Measurements from ENCODE around the gene SNRPN.
"Not testable (repeated sequence)": the region's sequence is repeated elsewhere in the genome, so short reads cannot be mapped to it uniquely, and the experiment has no call there.

The SNRPN gene

DNA sequence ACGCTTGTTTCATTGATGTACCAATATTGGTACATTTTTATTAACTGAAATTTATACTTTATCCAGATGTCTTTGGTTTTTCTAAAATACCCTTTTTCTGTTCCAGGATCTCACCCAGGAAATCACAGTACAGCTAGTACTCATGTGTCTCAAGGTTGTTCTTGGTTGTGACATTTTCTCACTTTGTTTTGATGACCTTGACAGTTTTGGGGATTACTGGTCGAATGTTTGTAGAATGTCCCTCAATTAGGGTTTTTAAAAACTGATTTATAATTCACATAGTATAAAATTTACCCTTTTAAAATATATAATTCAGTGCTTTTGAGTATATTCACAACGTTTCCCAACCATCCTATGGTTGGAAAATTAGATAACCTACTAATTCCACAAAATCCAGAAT is 6.3 kb upstream of the SNRPN start:
- Mint-ChIP-seq H3K4me3 (no peak overlapping the region), H3K27me3 (peaks cover 6% of the 10 kb centered on the region), H3K27ac (no peak overlapping the region), H3K36me3 (ENCODE audit: low read depth) (no peaks in the 10 kb centered on the region), H3K9me3 (peaks cover under 1% of the 10 kb centered on the region), H3K4me1 (ENCODE audit: low read depth) (no peaks in the 10 kb centered on the region)
- intact Hi-C loops (cut with micrococcal nuclease): no loop called here

DNA sequence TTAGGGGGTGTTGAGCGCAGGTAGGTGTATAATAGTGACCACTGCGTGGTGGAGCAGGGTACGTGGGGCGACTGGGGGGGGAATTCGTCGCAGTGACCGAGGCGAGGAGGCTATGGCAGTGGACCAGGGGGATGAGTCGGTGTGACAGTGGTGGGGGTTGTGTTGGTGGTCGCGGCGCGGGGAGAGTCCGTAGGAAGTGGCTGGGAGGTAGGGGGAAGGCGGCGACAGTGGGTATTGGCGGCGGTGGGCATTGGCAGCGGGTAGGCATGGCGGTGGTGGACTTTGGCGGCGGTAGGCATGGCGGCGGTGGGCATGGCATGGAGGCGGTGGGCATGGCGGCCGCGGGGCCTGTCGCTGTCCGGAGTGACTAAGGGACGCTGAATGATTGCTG is 739 bp downstream of the SNRPN start:
- peaks cover 23% of the 10 kb centered on the region for H3K27me3 Mint-ChIP-seq
- H3K4me1 Mint-ChIP-seq (ENCODE audit: low read depth): no peaks in the 10 kb centered on the region
- peaks cover 27% of the 10 kb centered on the region for H3K9me3 Mint-ChIP-seq
- intact Hi-C loops (cut with micrococcal nuclease): loop anchor here (10.0 kb wide), 1 partner anchor 479 kb away; the partner anchor contains the start of gene UBE3A
- H3K27ac Mint-ChIP-seq: peak overlapping the region; percentile 85
- H3K4me3 Mint-ChIP-seq: peak overlapping the region; percentile 78
- peaks cover 16% of the 10 kb centered on the region for H3K36me3 Mint-ChIP-seq (ENCODE audit: low read depth)

DNA sequence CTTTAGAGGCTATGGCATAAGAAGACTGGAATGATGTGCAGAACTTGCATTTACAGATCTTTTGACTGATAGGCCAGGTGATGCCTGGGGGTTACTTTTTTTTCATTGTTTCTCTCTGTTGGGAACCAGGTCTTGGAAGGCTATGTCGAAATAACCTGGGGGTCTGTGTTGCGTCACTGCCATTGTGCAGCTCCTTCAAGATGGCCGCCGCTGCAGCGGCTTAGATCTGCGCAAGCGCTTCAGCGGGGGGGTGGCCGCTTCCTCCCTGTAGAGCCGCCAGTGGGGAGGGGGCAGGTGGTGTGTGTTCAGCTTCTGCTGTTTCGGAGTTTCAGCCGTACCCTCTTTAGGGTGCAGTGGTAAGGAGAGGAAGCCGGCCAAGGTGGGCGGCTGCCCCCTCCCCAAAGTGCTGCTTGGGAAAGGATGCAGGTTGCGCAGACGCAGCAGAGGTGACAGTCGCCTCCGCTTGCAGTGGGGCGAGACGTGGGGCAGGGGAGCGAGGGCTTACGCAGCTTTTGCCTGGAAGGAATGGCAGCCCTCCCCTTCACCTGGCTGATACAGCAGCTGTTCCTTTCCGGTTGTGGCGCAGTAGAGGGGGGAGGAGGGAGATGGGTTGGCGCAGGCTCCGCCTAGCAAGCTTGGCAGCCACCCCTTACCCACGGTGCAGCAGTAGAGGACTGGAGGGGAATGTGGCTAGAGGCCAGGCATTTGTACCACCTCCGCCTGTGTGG is 1.5 kb downstream of the SNRPN start:
- Mint-ChIP-seq H3K4me3 (peak overlapping the region; percentile 78), H3K27me3 (peaks cover 23% of the 10 kb centered on the region)

DNA sequence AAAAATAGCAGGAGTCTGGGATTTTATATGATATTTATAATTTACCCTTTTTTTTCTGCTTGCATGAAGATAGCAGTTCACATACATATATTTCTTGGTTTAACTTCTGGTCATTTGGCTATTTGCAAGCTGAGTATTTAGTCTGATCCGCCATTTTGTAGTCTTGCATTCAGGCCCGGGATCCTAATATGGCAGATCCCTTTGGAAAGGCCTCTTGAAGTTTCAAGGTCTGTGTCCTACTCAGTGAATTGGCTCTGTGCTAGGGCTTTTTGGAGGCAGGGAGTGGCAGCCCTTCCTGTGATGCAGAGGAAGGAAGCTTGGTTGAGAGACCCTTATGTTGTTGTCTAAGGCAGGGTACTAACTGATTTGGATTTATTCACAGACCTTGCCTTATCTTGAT is 2.9 kb downstream of the SNRPN start:
- H3K9me3 Mint-ChIP-seq: peaks cover 27% of the 10 kb centered on the region
- intact Hi-C loops (cut with micrococcal nuclease): loop anchor here (10.0 kb wide), 1 partner anchor 477 kb away; the partner anchor contains the start of gene UBE3A
- H3K27ac Mint-ChIP-seq: no peak overlapping the region
- no peaks in the 10 kb centered on the region for H3K4me1 Mint-ChIP-seq (ENCODE audit: low read depth)
- H3K27me3 Mint-ChIP-seq: peaks cover 20% of the 10 kb centered on the region
- H3K36me3 Mint-ChIP-seq (ENCODE audit: low read depth): peaks cover 16% of the 10 kb centered on the region
- H3K4me3 Mint-ChIP-seq: no peak overlapping the region

More for the DNA sequence above, 1.5 kb downstream of the SNRPN start:
- Mint-ChIP-seq H3K36me3 (ENCODE audit: low read depth) (peaks cover 16% of the 10 kb centered on the region), H3K4me1 (ENCODE audit: low read depth) (no peaks in the 10 kb centered on the region), H3K27ac (peak overlapping the region; percentile 85), H3K9me3 (peaks cover 27% of the 10 kb centered on the region)
- intact Hi-C loops (cut with micrococcal nuclease): loop anchor here (10.0 kb wide), 1 partner anchor 479 kb away; the partner anchor contains the start of gene UBE3A

DNA sequence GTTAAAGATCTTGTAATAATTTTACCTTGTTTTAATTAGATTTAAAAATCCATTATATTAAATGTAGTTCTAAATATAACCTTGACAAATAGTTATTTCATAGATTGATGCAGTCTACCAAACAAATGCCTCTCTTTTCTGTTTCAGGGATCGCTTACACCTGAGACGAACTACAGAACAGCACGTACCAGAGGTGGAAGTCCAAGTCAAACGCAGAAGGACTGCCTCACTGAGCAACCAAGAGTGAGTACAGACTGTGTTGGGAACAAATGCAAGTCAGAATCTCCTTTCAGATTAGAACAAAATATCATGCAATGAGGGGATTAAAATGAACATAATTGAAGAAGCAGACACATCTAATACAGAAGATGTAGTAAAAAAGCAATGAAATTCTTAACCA is 7.2 kb downstream of the SNRPN start:
- H3K36me3 Mint-ChIP-seq (ENCODE audit: low read depth): peaks cover 41% of the 10 kb centered on the region
- H3K4me1 Mint-ChIP-seq (ENCODE audit: low read depth): no peaks in the 10 kb centered on the region
- peaks cover 31% of the 10 kb centered on the region for H3K9me3 Mint-ChIP-seq
- intact Hi-C loops (cut with micrococcal nuclease): no loop called here
- H3K4me3 Mint-ChIP-seq: no peak overlapping the region
- H3K27ac Mint-ChIP-seq: no peak overlapping the region
- no peaks in the 10 kb centered on the region for H3K27me3 Mint-ChIP-seq

DNA sequence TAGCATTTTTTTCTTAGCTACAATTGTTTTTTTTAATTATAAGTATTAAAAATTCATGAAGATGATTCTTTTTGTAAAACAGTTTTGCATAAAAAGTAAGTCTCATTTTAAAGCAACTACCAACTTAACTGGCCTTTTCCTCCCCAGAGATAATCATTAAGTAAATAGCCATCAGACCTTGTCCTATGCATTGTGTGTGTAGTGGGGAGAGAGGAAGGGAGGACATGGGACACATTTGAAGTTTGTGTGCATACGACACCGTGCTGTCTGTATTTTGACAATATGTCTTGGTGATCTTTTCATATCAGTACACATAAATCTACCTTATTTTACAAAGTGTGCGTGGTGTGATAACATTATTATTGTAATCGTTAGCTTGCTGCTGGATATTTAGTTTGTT is 8.1 kb downstream of the SNRPN start:
- H3K4me1 Mint-ChIP-seq (ENCODE audit: low read depth): no peaks in the 10 kb centered on the region
- peaks cover 50% of the 10 kb centered on the region for H3K36me3 Mint-ChIP-seq (ENCODE audit: low read depth)
- no peaks in the 10 kb centered on the region for H3K27me3 Mint-ChIP-seq
- intact Hi-C loops (cut with micrococcal nuclease): no loop called here
- H3K27ac Mint-ChIP-seq: no peak overlapping the region
- no peak overlapping the region for H3K4me3 Mint-ChIP-seq
- peaks cover 31% of the 10 kb centered on the region for H3K9me3 Mint-ChIP-seq

DNA sequence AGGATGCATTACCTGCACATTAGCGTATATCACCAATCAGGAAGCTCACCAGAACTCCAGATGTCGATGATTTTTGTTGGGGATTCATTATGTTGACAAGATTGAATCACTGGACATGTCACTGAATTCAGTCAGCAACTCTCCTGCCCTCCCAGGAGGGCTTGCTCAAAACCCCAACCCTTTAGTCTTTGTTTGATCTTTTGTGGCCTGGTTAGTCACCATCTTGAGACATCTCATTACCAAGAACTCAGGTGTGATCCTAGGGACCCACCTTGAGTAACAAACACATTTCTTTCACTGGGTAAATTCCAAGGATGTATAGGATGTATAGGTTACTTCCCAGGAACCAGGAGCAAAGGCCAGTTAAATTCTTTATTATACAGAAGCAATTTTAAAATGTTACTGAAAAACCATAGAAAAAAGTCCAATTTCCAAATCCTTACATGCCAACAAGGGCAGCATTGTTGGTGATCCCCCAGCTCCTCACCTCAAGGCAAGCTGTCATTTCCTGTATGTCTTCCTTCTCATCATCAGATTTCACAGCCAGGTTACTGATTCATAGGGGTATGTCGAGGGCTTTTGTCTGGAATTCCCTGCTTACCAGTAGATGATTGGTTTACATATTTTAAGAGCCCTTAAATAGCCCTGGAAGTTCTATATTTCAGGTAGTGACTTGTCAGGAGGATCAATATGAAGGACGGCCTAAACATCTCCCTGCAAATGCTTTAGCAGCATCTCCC is 11.7 kb downstream of the SNRPN start:
- H3K4me1 Mint-ChIP-seq (ENCODE audit: low read depth): no peaks in the 10 kb centered on the region
- H3K27ac Mint-ChIP-seq: no peak overlapping the region
- H3K9me3 Mint-ChIP-seq: peaks cover 34% of the 10 kb centered on the region
- intact Hi-C loops (cut with micrococcal nuclease): no loop called here
- H3K27me3 Mint-ChIP-seq: no peaks in the 10 kb centered on the region
- H3K4me3 Mint-ChIP-seq: no peak overlapping the region
- H3K36me3 Mint-ChIP-seq (ENCODE audit: low read depth): peaks cover 53% of the 10 kb centered on the region

DNA sequence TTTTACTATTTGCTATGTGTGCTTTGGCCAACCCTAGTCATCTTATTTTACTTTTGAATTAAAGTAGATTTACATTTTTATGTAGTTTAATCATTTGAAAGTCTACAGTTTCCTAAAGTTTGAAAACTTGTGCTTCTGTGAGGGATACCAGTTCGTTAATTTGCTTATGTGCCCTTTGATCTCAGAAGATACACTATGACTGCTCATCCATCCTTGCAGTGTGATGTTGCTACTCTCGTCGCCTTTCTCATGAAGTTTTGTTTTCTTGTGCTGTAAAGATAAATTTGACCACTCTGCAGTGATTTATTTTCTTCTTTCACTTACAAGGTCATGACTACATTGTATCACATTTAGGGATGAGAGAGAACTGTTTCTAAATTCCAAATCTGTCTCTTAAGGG is 16.3 kb downstream of the SNRPN start:
- peaks cover 48% of the 10 kb centered on the region for H3K36me3 Mint-ChIP-seq (ENCODE audit: low read depth)
- H3K4me1 Mint-ChIP-seq (ENCODE audit: low read depth): no peaks in the 10 kb centered on the region

DNA sequence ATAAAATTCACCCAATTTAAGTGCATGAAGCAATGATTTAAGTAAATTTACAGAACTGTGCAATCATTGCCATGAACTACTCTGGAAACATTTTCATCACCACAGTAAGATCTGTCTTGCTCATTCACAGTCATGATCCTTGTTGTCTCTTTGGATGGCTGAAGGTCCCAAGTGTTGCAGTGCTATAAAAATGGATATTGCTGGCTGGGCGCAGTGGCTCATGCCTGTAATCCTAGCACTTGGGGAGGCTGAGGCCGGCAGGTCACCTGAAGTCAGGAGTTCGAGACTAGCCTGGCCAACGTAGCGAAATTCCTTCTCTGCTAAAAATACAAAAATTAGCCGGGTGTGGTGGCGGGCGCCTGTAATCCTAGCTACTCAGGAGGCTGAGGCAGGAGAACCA is 17.0 kb downstream of the SNRPN start:
- H3K36me3 Mint-ChIP-seq (ENCODE audit: low read depth): peaks cover 49% of the 10 kb centered on the region
- intact Hi-C loops (cut with micrococcal nuclease): no loop called here
- H3K27ac Mint-ChIP-seq: no peak overlapping the region
- peaks cover 49% of the 10 kb centered on the region for H3K9me3 Mint-ChIP-seq
- no peaks in the 10 kb centered on the region for H3K27me3 Mint-ChIP-seq
- H3K4me3 Mint-ChIP-seq: no peak overlapping the region
- H3K4me1 Mint-ChIP-seq (ENCODE audit: low read depth): no peaks in the 10 kb centered on the region

More for the DNA sequence above, 16.3 kb downstream of the SNRPN start:
- H3K27ac Mint-ChIP-seq: no peak overlapping the region
- H3K27me3 Mint-ChIP-seq: no peaks in the 10 kb centered on the region
- no peak overlapping the region for H3K4me3 Mint-ChIP-seq
- peaks cover 42% of the 10 kb centered on the region for H3K9me3 Mint-ChIP-seq
- intact Hi-C loops (cut with micrococcal nuclease): no loop called here

DNA sequence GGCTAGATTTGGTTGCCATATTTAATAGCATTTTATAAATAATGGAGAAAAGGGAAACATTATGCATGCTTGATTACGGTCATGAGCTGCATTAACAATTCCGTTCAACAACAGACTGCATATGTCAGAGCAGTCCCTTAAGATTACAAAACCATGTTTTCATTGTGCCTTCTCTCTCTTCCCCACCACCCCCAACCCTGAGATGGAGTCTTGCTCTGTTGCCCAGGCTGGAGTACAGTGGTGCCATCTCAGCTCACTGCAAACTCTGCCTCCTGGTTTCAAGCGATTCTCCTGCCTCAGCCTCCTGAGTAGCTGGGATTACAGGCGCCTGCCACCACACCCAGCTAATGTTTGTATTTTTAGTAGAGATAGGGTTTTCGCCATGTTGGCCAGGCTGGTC is 17.9 kb downstream of the SNRPN start:
- H3K4me1 Mint-ChIP-seq (ENCODE audit: low read depth); H3K4me3 Mint-ChIP-seq; H3K27ac Mint-ChIP-seq; intact Hi-C loops (cut with micrococcal nuclease); H3K27me3 Mint-ChIP-seq: not testable (repeated sequence)
- Mint-ChIP-seq H3K9me3 (peaks cover 58% of the 10 kb centered on the region), H3K36me3 (ENCODE audit: low read depth) (peaks cover 49% of the 10 kb centered on the region)

DNA sequence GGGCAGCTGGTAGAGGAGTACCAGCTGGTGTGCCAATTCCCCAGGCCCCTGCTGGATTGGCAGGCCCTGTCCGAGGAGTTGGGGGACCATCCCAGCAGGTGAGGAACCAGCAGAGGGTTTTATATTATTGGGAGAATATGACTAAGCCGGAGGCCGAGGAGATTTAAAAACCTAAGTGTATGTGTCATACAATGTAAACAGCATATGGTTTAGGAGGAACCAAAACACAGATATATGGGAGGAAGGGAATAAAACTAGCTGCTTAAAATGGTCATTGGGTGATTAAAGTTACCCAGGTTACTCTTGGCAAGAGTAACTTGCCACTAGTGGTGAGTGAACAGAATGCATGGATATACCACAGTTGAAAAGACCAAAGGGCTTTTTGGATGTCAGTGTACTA is 22.1 kb downstream of the SNRPN start:
- Mint-ChIP-seq H3K27ac (no peak overlapping the region), H3K9me3 (peaks cover 76% of the 10 kb centered on the region), H3K36me3 (ENCODE audit: low read depth) (peaks cover 78% of the 10 kb centered on the region), H3K4me1 (ENCODE audit: low read depth) (no peaks in the 10 kb centered on the region), H3K4me3 (no peak overlapping the region), H3K27me3 (no peaks in the 10 kb centered on the region)
- intact Hi-C loops (cut with micrococcal nuclease): no loop called here

DNA sequence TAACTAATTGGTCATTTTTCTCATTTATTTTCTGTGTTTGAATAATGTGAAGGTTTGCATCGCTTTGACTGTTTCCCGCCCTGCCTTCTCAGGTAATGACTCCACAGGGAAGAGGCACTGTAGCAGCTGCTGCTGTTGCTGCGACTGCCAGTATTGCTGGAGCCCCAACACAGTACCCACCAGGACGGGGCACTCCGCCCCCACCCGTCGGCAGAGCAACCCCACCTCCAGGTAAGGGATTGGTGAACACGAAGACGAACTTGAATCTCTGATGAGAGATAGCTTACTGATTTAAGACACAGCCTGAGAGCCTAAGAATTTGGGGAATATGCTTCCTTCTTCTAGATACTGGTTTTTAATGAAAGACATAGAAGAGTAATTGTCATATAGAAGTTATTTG is 22.9 kb downstream of the SNRPN start:
- H3K27ac Mint-ChIP-seq: no peak overlapping the region
- H3K27me3 Mint-ChIP-seq: no peaks in the 10 kb centered on the region
- peaks cover 86% of the 10 kb centered on the region for H3K36me3 Mint-ChIP-seq (ENCODE audit: low read depth)
- peaks cover 82% of the 10 kb centered on the region for H3K9me3 Mint-ChIP-seq
- intact Hi-C loops (cut with micrococcal nuclease): no loop called here
- H3K4me1 Mint-ChIP-seq (ENCODE audit: low read depth): no peaks in the 10 kb centered on the region
- H3K4me3 Mint-ChIP-seq: no peak overlapping the region

DNA sequence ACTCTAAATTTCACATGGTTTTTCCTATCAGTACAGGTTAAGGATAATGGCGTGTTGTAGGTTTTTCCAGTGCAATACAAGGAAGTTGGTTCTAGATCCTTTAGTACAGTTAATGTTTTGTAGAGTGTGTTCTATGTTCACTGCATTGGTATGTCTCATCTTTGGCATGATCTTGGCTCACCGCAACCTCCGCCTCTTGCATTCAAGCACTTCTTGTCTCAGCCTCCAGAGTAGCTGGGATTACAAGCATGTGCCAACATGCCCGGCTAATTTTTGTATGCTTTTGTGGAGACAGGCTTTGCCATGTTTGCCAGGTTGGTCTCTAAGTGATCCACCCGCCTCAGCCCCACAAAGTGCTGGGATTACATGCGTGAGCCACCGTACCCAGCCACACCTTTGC is 30.4 kb downstream of the SNRPN start:
- no peak overlapping the region for H3K27ac Mint-ChIP-seq
- no peaks in the 10 kb centered on the region for H3K4me1 Mint-ChIP-seq (ENCODE audit: low read depth)
- no peak overlapping the region for H3K4me3 Mint-ChIP-seq
- peaks cover 55% of the 10 kb centered on the region for H3K36me3 Mint-ChIP-seq (ENCODE audit: low read depth)
- H3K9me3 Mint-ChIP-seq: peaks cover 62% of the 10 kb centered on the region
- intact Hi-C loops (cut with micrococcal nuclease): no loop called here
- H3K27me3 Mint-ChIP-seq: no peaks in the 10 kb centered on the region

DNA sequence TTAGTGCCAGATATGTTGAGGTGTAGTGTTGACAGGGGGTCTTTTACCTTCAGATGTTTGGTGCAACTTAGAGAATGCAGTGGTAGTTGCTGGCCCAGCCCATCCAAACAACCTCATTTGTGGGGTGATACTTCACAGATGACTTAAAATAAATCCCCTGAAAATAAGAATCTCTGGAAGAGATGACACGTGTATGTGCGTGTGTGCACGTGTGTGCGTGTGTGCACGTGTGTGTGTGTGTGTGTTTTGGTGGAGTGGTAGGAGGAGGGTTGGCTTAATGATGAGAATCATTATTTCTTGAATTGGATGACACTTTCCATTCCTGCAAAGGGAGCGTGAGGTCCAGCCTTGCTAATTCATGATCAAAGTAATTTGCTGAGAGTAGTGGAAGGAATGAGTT is 31.9 kb downstream of the SNRPN start:
- Mint-ChIP-seq H3K36me3 (ENCODE audit: low read depth) (peaks cover 48% of the 10 kb centered on the region), H3K4me3 (no peak overlapping the region), H3K27ac (no peak overlapping the region), H3K27me3 (no peaks in the 10 kb centered on the region), H3K4me1 (ENCODE audit: low read depth) (no peaks in the 10 kb centered on the region), H3K9me3 (peaks cover 65% of the 10 kb centered on the region)
- intact Hi-C loops (cut with micrococcal nuclease): no loop called here

Measured in dendritic cell treated with granulocyte-macrophage colony-stimulating factor and Interleukin-4, amounts not matched to agents 40 ng/mL and 50 ng/mL, for 4 days (primary cell).